ENCODE measurements around the gene CARD19. TPM values are rescaled to one million over a fixed set of nuclear protein-coding genes. Genes with fewer than 3 reads are reported as not detected.
A peak's percentile ranks its signal among the peaks of the same experiment; 100 is the strongest.

CARD19 gene
- total and polyA plus RNA-seq, 9 donors = 5.0 to 67.6 (median 44.7) TPM

DNA sequence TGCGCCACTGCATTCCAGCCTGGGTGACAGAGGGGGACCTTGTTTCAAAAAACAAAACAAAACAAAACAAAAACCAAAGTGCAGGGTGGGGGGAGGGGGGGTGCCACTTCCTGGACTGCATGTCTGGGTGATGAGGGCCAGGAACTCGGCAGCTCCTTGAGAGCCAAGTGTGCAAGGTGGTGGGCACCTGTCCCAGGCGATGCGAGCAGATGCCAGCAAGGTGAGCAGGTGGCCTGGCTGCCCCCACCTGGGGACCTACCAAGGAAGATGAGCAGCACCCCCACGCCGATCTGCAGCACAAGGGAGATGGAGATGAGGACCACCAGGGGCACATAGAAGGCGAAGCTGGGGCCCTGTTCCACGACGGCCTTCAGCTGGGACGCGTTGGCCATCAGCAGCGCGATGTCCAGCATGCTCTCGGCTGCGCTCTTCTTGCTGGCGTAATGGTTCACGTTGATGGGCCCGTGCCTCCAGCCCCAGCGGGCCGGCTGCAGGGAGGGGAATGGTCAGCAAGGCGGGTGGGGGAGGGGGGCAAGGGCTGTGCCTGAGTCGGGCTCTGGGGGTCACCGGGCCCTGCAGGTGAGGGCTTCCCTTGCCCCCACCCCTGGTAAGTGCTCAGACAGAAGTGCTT is 30.2 kb downstream of the CARD19 start:
- Histone ChIP-seq H3K27me3 (no peaks in the 10 kb centered on the region), H3K36me3 (no peaks in the 10 kb centered on the region), H3K27ac (no peak overlapping the region), H3K4me1 (ENCODE audit: insufficient read depth) (peaks cover 8% of the 10 kb centered on the region), H3K4me3 (no peak overlapping the region), H3K9me3 (no peaks in the 10 kb centered on the region)
- TF ChIP-seq POLR2A (IDR thresholded peaks at IDR 0.05) = no peak
- no peak for TF ChIP-seq CTCF (IDR thresholded peaks at IDR 0.05)
- TF ChIP-seq EP300 (IDR thresholded peaks at IDR 0.05) = no peak
- intact Hi-C loops (cut with DNase I) = no loop called here
- 76 to 86% (median 80%) methylated on average over 23 of the region's 23 CpGs for WGBS, 3 donors
- DNase-seq = peak in 2 of 5 donors; percentile 30 to 39

- WGBS, 3 donors = 41 to 58% (median 57%) methylated on average over 18 of the region's 18 CpGs
- no peaks in the 10 kb centered on the region for H3K36me3 ChIP-seq
- H3K9me3 ChIP-seq = no peaks in the 10 kb centered on the region
- TF ChIP-seq POLR2A (IDR thresholded peaks at IDR 0.05) = no peak
- TF ChIP-seq EP300 (IDR thresholded peaks at IDR 0.05) = no peak
- no peak for TF ChIP-seq CTCF (IDR thresholded peaks at IDR 0.05)
- intact Hi-C loops (cut with DNase I) = no loop called here
- peak overlapping the region in 1 of 2 donors; percentile 35 for H3K27ac ChIP-seq
- no peaks in the 10 kb centered on the region for H3K27me3 ChIP-seq
- H3K4me3 ChIP-seq = no peak overlapping the region
- peak in 3 of 5 donors; percentile 33 to 56 (median 55) for DNase-seq
- peaks cover 14% of the 10 kb centered on the region for H3K4me1 ChIP-seq (ENCODE audit: insufficient read depth)
Observed at GRCh38 chr9:93126825-93127368, 30.9 kb downstream of the CARD19 start.

DNA sequence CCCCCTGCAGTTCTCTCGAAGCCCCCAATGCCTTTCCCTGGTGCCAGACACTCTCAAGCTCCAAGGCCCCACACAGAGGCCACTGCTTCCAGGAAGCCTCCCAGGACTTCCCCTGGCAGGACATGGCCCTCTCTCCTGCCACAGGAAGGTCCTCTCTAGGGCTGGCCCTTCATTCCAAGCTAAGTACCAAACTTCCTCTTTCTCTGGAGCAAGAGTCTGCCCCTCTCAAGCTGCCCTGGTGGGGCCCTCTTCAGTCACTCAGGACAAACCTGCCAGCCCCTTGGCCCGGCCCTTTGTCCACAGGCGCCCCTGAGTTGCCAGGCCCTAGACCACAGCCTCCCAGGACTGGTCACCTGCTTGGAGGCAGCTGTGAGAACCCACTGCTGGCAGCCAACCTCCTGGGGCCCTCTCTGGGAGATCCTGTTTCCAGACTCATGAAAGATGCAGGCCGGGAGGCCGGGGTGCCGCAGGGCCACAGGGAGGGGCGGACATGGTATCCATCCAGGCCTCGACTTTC is 31.4 kb downstream of the CARD19 start:
- WGBS, 3 donors = 57 to 68% (median 64%) methylated on average over 8 of the region's 8 CpGs
- intact Hi-C loops (cut with DNase I) = no loop called here
- Histone ChIP-seq H3K27ac (peak overlapping the region in 1 of 2 donors; percentile 35), H3K27me3 (no peaks in the 10 kb centered on the region), H3K9me3 (no peaks in the 10 kb centered on the region), H3K36me3 (no peaks in the 10 kb centered on the region), H3K4me3 (no peak overlapping the region), H3K4me1 (ENCODE audit: insufficient read depth) (peaks cover 19% of the 10 kb centered on the region)
- TF ChIP-seq EP300 (IDR thresholded peaks at IDR 0.05) (no peak), CTCF (IDR thresholded peaks at IDR 0.05) (no peak), POLR2A (IDR thresholded peaks at IDR 0.05) (no peak)
- DNase-seq = peak in 3 of 5 donors; percentile 18 to 56 (median 47)

GRCh38 chr9:93128011-93128714 is 32.1 kb downstream of the CARD19 start:
- no peak overlapping the region for H3K27ac ChIP-seq
- WGBS, 3 donors = 85 to 88% (median 88%) methylated on average over 14 of the region's 14 CpGs
- intact Hi-C loops (cut with DNase I) = no loop called here
- H3K4me3 ChIP-seq = no peak overlapping the region
- DNase-seq = peak in 1 of 5 donors; percentile 11
- H3K36me3 ChIP-seq = no peaks in the 10 kb centered on the region
- H3K27me3 ChIP-seq = no peaks in the 10 kb centered on the region
- H3K4me1 ChIP-seq (ENCODE audit: insufficient read depth) = peaks cover 23% of the 10 kb centered on the region
- no peaks in the 10 kb centered on the region for H3K9me3 ChIP-seq
- TF ChIP-seq CTCF (IDR thresholded peaks at IDR 0.05) = no peak
- TF ChIP-seq EP300 (IDR thresholded peaks at IDR 0.05) = no peak
- no peak for TF ChIP-seq POLR2A (IDR thresholded peaks at IDR 0.05)

All from ovary (tissue), 9 donors.